Measurements from ENCODE around the gene DEPDC5. TPM values are rescaled to one million over a fixed set of nuclear protein-coding genes. Genes with fewer than 3 reads are reported as not detected.
A peak's percentile ranks its signal among the peaks of the same experiment; 100 is the strongest.

DEPDC5 gene
- total RNA-seq, 1 donor from 2014 or later: 33.0 TPM

GRCh38 chr22:31893460-31893859 is 139.6 kb downstream of the DEPDC5 start:
- H3K27me3 Mint-ChIP-seq: no peaks in the 10 kb centered on the region
- peaks cover 9% of the 10 kb centered on the region for H3K36me3 Mint-ChIP-seq (ENCODE audit: insufficient read depth)
- no peak for DNase-seq (ENCODE audit: low spot score, unreplicated experiment)
- TF ChIP-seq CTCF (IDR thresholded peaks at IDR 0.05; ENCODE audit: unreplicated experiment): no peak
- H3K4me1 Mint-ChIP-seq (ENCODE audit: low read depth): peaks cover 5% of the 10 kb centered on the region
- H3K4me3 Mint-ChIP-seq (ENCODE audit: low read depth): no peak overlapping the region
- peak overlapping the region; percentile 71 for H3K27ac Mint-ChIP-seq
- H3K9me3 Mint-ChIP-seq (ENCODE audit: low read depth): no peaks in the 10 kb centered on the region

- peak overlapping the region; percentile 31 for H3K27ac Mint-ChIP-seq
- no peaks in the 10 kb centered on the region for H3K27me3 Mint-ChIP-seq
- TF ChIP-seq CTCF (IDR thresholded peaks at IDR 0.05; ENCODE audit: unreplicated experiment): no peak
- H3K9me3 Mint-ChIP-seq (ENCODE audit: low read depth): no peaks in the 10 kb centered on the region
- H3K4me1 Mint-ChIP-seq (ENCODE audit: low read depth): peaks cover 7% of the 10 kb centered on the region
- no peak overlapping the region for H3K4me3 Mint-ChIP-seq (ENCODE audit: low read depth)
- H3K36me3 Mint-ChIP-seq (ENCODE audit: insufficient read depth): peaks cover 4% of the 10 kb centered on the region
- DNase-seq (ENCODE audit: low spot score, unreplicated experiment): no peak
These were observed 141.7 kb downstream of the DEPDC5 start for GRCh38 chr22:31895411-31896123.

GRCh38 chr22:31896472-31896871 is 142.7 kb downstream of the DEPDC5 start:
- no peak overlapping the region for H3K27ac Mint-ChIP-seq

GRCh38 chr22:31897842-31898805 is 144.3 kb downstream of the DEPDC5 start:
- TF ChIP-seq CTCF (IDR thresholded peaks at IDR 0.05; ENCODE audit: unreplicated experiment): no peak
- Mint-ChIP-seq H3K4me3 (ENCODE audit: low read depth) (no peak overlapping the region), H3K27ac (no peak overlapping the region), H3K36me3 (ENCODE audit: insufficient read depth) (peaks cover 8% of the 10 kb centered on the region), H3K9me3 (ENCODE audit: low read depth) (no peaks in the 10 kb centered on the region), H3K4me1 (ENCODE audit: low read depth) (peaks cover 13% of the 10 kb centered on the region), H3K27me3 (no peaks in the 10 kb centered on the region)
- DNase-seq (ENCODE audit: low spot score, unreplicated experiment): no peak

More at GRCh38 chr22:31896472-31896871, 142.7 kb downstream of the DEPDC5 start:
- DNase-seq (ENCODE audit: low spot score, unreplicated experiment): no peak
- no peaks in the 10 kb centered on the region for H3K27me3 Mint-ChIP-seq
- peaks cover 10% of the 10 kb centered on the region for H3K4me1 Mint-ChIP-seq (ENCODE audit: low read depth)
- TF ChIP-seq CTCF (IDR thresholded peaks at IDR 0.05; ENCODE audit: unreplicated experiment): no peak
- H3K4me3 Mint-ChIP-seq (ENCODE audit: low read depth): no peak overlapping the region
- no peaks in the 10 kb centered on the region for H3K9me3 Mint-ChIP-seq (ENCODE audit: low read depth)
- peaks cover 4% of the 10 kb centered on the region for H3K36me3 Mint-ChIP-seq (ENCODE audit: insufficient read depth)

- Mint-ChIP-seq H3K4me3 (ENCODE audit: low read depth) (no peak overlapping the region), H3K27ac (no peak overlapping the region), H3K9me3 (ENCODE audit: low read depth) (no peaks in the 10 kb centered on the region), H3K36me3 (ENCODE audit: insufficient read depth) (peaks cover 9% of the 10 kb centered on the region), H3K27me3 (no peaks in the 10 kb centered on the region), H3K4me1 (ENCODE audit: low read depth) (peaks cover 9% of the 10 kb centered on the region)
- no peak for TF ChIP-seq CTCF (IDR thresholded peaks at IDR 0.05; ENCODE audit: unreplicated experiment)
- DNase-seq (ENCODE audit: low spot score, unreplicated experiment): no peak
These were observed 145.1 kb downstream of the DEPDC5 start for GRCh38 chr22:31898926-31899325.
